VCaP (cell line): ENCODE data around the gene CTSH.
A peak's percentile ranks its signal among the peaks of the same experiment; 100 is the strongest.
"Not testable (repeated sequence)": the region's sequence is repeated elsewhere in the genome, so short reads cannot be mapped to it uniquely, and the experiment has no call there.

Source experiments
- H3K27ac ChIP-seq: fragments of 450-650 bp; 2 replicates; pipeline ENCODE4 v1.5.1; 2017
- CTCF ChIP-seq: fragments of 450-650 bp; conservative IDR thresholded peaks from 2 replicates; pipeline ENCODE4 v1.5.1; 2017; ENCODE audit warnings: mild to moderate bottlenecking, moderate library complexity

The CTSH gene

GRCh38 chr15:78907577-78907976, 37.3 kb downstream of the CTSH start:
- H3K27ac ChIP-seq, result no peak overlapping the region
- peak; percentile 70 for TF ChIP-seq CTCF

GRCh38 chr15:78906316-78906620, 38.6 kb downstream of the CTSH start:
- H3K27ac ChIP-seq, result peak overlapping the region; percentile 7; the same call in 1 of the 2 replicates
- TF ChIP-seq CTCF, result no peak

- TF ChIP-seq CTCF, result no peak
- no peak overlapping the region for H3K27ac ChIP-seq
Observed at GRCh38 chr15:78904599-78905358, 40.1 kb downstream of the CTSH start.

GRCh38 chr15:78902281-78903032, 42.4 kb downstream of the CTSH start:
- not testable (repeated sequence) for H3K27ac ChIP-seq

GRCh38 chr15:78900819-78901533, 43.9 kb downstream of the CTSH start:
- not testable (repeated sequence) for H3K27ac ChIP-seq

- no peak overlapping the region for H3K27ac ChIP-seq
- TF ChIP-seq CTCF, result no peak
Observed at GRCh38 chr15:78898540-78898939, 46.3 kb downstream of the CTSH start.

- H3K27ac ChIP-seq, result no peak overlapping the region
- TF ChIP-seq CTCF, result no peak
Observed at GRCh38 chr15:78895471-78895870, 49.4 kb downstream of the CTSH start.

- TF ChIP-seq CTCF, result no peak
- H3K27ac ChIP-seq, result no peak overlapping the region
Observed at GRCh38 chr15:78893538-78893937, 51.3 kb downstream of the CTSH start.
